K562 (cell line): ENCODE data around the gene CALD1. TPM values are rescaled to one million over a fixed set of nuclear protein-coding genes. Genes with fewer than 3 reads are reported as not detected.

Experiments used
- ATAC-seq: fragments of 200-7000 bp; cut with Tn5 transposase; 3 replicates; pipeline ENCODE4 v1.9.1; 2020; ENCODE audit warnings: moderate library complexity
- BruUV-seq: library from RNA; stranded (reverse); fragments of 400-500 nt; replicated peaks from 2 replicates; lab custom pipeline; 2021; lab: Mats Ljungman, UMichigan
- CTCF ChIA-PET: fragments of 300-600 bp; formaldehyde crosslinking; extraction: SDS; loops from one replicate; lab custom pipeline; 2021; ENCODE audit warnings: low intra/inter-chr PET ratio; lab: Yijun Ruan, JAX
- POLR2A ChIA-PET: fragments of 300-600, 350-650 bp; sonication (Branson Sonifier 250); formaldehyde crosslinking; extraction: SDS; loops from one replicate; lab custom pipeline; 2021; ENCODE audit warnings: antibody characterized with exemption, inconsistent platforms; lab: Yijun Ruan, JAX
- DNase-seq, 4 experiments: peaks; one replicate each; pipeline versions ENCODE4 v3.0.0 to v3.0.0-alpha.2; 2011 to 2018; ENCODE audit warnings: low spot score in 3 of 4, mixed read lengths in 3 of 4; ENCODE audit errors: extremely low read depth in 1 of 4
- FAIRE-seq: peaks from 2 replicates; lab custom pipeline; 2011; peaks lifted over from hg19 to GRCh38; lab: Jason Lieb, UNC
- H2AFZ ChIP-seq: 2 replicates; pipeline ENCODE4 v1.6.0; 2011; ENCODE audit warnings: low read depth, low read length, control low read depth, inconsistent platforms
- H3K27ac ChIP-seq: fragments of 200-600 bp; 3 replicates; pipeline ENCODE4 v1.8.0; 2011; ENCODE audit warnings: low read depth, mild to moderate bottlenecking, control low read depth, inconsistent platforms, low read length, moderate library complexity, mixed read lengths; ENCODE audit errors: extremely low read depth
- H3K27me3 ChIP-seq, 2 experiments: fragments of 300-600 bp in 1 of 2; 2 replicates in 1 of 2; 3 replicates in 1 of 2; pipeline versions ENCODE4 v1.6.0 to v1.8.0; 2011; ENCODE audit warnings: inconsistent platforms in 2 of 2, low read length in 2 of 2, mild to moderate bottlenecking in 1 of 2, mixed read lengths in 1 of 2, moderate library complexity in 1 of 2; ENCODE audit not compliant: control insufficient read depth in 2 of 2, insufficient read depth in 2 of 2
- H3K36me3 ChIP-seq: fragments of 300-600 bp; 3 replicates; pipeline ENCODE4 v1.8.0; 2011; ENCODE audit warnings: mild to moderate bottlenecking, low read length, inconsistent platforms; ENCODE audit not compliant: control insufficient read depth, insufficient read depth
- H3K4me1 ChIP-seq, 2 experiments: fragments of 200-600 bp in 1 of 2; replicated peaks in 1 of 2; 2 replicates in 1 of 2; 3 replicates in 1 of 2; pipeline versions ENCODE4 v1.5.1 to v1.8.0; 2011; ENCODE audit warnings: inconsistent platforms in 2 of 2, low read length in 2 of 2, mild to moderate bottlenecking in 1 of 2, mixed read lengths in 1 of 2, moderate library complexity in 1 of 2; ENCODE audit not compliant: control insufficient read depth in 2 of 2, insufficient read depth in 2 of 2
- H3K4me2 ChIP-seq: 2 replicates; pipeline ENCODE4 v1.6.1; 2011; ENCODE audit warnings: low read length, control low read depth, inconsistent platforms, mixed read lengths; ENCODE audit not compliant: insufficient read depth
- H3K4me3 ChIP-seq: fragments of 200-600 bp; sonication (generic), shearing (Covaris generic); 2 replicates; pipeline ENCODE4 v1.5.1; 2016; ENCODE audit warnings: control low read depth, inconsistent platforms
- H3K79me2 ChIP-seq: fragments of 200-600 bp; 3 replicates; pipeline ENCODE4 v1.8.0; 2011; ENCODE audit warnings: low read length, inconsistent platforms; ENCODE audit not compliant: control insufficient read depth, insufficient read depth
- H3K9ac ChIP-seq, 2 experiments: 2 replicates each; pipeline versions ENCODE4 v1.6.0 to v1.6.1; 2011; ENCODE audit warnings: low read depth in 2 of 2, low read length in 2 of 2, control low read depth in 1 of 2, inconsistent platforms in 1 of 2, mild to moderate bottlenecking in 1 of 2, mixed read lengths in 1 of 2; ENCODE audit not compliant: insufficient read depth in 1 of 2
- H3K9me1 ChIP-seq: one replicate; pipeline ENCODE4 v1.6.0; 2011; ENCODE audit warnings: inconsistent platforms, mild to moderate bottlenecking, low read length, moderate library complexity; ENCODE audit not compliant: control insufficient read depth, insufficient read depth
- H3K9me3 ChIP-seq: replicated peaks from 2 replicates; pipeline ENCODE4 v1.5.1; 2011; ENCODE audit warnings: low read depth, low read length, inconsistent platforms; ENCODE audit not compliant: control insufficient read depth, insufficient read depth
- H4K20me1 ChIP-seq: replicated peaks from 2 replicates; pipeline ENCODE4 v1.6.1; 2011; ENCODE audit warnings: low read length, inconsistent platforms, mixed read lengths; ENCODE audit not compliant: control insufficient read depth, insufficient read depth
- WGBS: fragments of 100-300 bp; shearing (Covaris generic); methylation state at CpG from one replicate; pipeline ENCODE4 v1.1.6; 2016; ENCODE audit warnings: low coverage, mixed read lengths; ENCODE audit not compliant: insufficient coverage; ENCODE audit errors: missing lambda C conversion rate; 5-methylcytosine and 5-hydroxymethylcytosine counted together
- in situ Hi-C: fragments of 300-500 bp; cut with MboI; formaldehyde crosslinking; loops from 4 replicates; pipeline ENCODE4 v1.15.0; 2018; ENCODE audit warnings: inconsistent platforms, mixed read lengths
- intact Hi-C: fragments of 100-400 bp; cut with micrococcal nuclease; formaldehyde crosslinking; loops from 2 replicates; pipeline ENCODE4 v1.14.2; 2022
- polyA plus RNA-seq, 8 experiments: library from polyadenylated mRNA; depleted of rRNA in 4 of 8; stranded (reverse) in 5 of 8; unstranded in 3 of 8; fragments of >200 nt; fragmentation: Nextera tagmentation in 2 of 8; fragmentation: Illumina TruSeq in 1 of 8; extraction: Ambion mirVana in 2 of 8; extraction: Trizol in 1 of 8; gene quantifications; 2 replicates each; pipeline versions ENCODE4 v1.2.1 to v1.2.3, GENCODE V29; 2011 to 2014; ENCODE audit warnings: inconsistent platforms in 1 of 8, missing spikeins in 1 of 8
- total RNA-seq, 7 experiments: library from RNA; depleted of rRNA in 6 of 7; stranded (reverse); fragments of >200 nt in 6 of 7; fragmentation: Illumina TruSeq in 2 of 7; extraction: Trizol in 2 of 7; gene quantifications; 2 replicates each; pipeline versions ENCODE4 v1.2.1 to v1.2.3, GENCODE V29; 2011 to 2021; ENCODE audit warnings: low replicate concordance in 1 of 7
- TF ChIP-seq, protein P1 (sequence below): fragments of 450-650 bp; formaldehyde crosslinking; conservative IDR thresholded peaks from 2 replicates; pipeline ENCODE4 v1.4.0; 2022; ENCODE audit warnings: mild to moderate bottlenecking, missing genetic modification characterization

CALD1 gene
- total and polyA plus RNA-seq, 9 of the 15 experiments (the other 6 are each of a cell fraction or from before 2014, with no cell fraction given), result 0.40 TPM; not detected in 8

- H3K27me3 ChIP-seq, result peaks cover 18 to 26% of the 10 kb centered on the region in 2 experiments; a peak in 4 of 5 replicates
- no peak overlapping the region for H3K4me2 ChIP-seq
- 1% methylated on average over 8 of the region's 9 CpGs for WGBS
- H2AFZ ChIP-seq, result no peak overlapping the region
- BruUV-seq, result no TSS peak
- ATAC-seq (no peak), DNase-seq (no peak)
- no peaks in the 10 kb centered on the region for H3K36me3 ChIP-seq
- H4K20me1 ChIP-seq, result no peaks in the 10 kb centered on the region
- no peaks in the 10 kb centered on the region for H3K9me3 ChIP-seq
- H3K27ac ChIP-seq, result no peak overlapping the region
- no peak overlapping the region for H3K9ac ChIP-seq
- POLR2A ChIA-PET, result interaction anchor here (0.9 kb wide), 1 partner anchor 9 kb away, joined by 3 read pairs; no protein-coding TSS in a partner anchor
- in situ Hi-C loops, result loop anchor here (10.0 kb wide), 1 partner anchor 498 kb away; no protein-coding TSS in a partner anchor
- H3K79me2 ChIP-seq, result no peaks in the 10 kb centered on the region
- H3K9me1 ChIP-seq, result no peaks in the 10 kb centered on the region
- TF ChIP-seq, protein P1, sequence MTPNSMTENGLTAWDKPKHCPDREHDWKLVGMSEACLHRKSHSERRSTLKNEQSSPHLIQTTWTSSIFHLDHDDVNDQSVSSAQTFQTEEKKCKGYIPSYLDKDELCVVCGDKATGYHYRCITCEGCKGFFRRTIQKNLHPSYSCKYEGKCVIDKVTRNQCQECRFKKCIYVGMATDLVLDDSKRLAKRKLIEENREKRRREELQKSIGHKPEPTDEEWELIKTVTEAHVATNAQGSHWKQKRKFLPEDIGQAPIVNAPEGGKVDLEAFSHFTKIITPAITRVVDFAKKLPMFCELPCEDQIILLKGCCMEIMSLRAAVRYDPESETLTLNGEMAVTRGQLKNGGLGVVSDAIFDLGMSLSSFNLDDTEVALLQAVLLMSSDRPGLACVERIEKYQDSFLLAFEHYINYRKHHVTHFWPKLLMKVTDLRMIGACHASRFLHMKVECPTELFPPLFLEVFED, result no peak
- TF ChIP-seq, all 486 proteins: peak for 0
- Histone ChIP-seq H3K4me1 (no peaks in the 10 kb centered on the region; a peak in 1 of 5 replicates), H3K4me3 (no peak overlapping the region)
- CTCF ChIA-PET, result interaction anchor here (1.4 to 2.3 kb wide), 2 partner anchors 255 to 310 kb away, joined by 10 to 14 read pairs; no protein-coding TSS in a partner anchor
- intact Hi-C loops, result loop anchor here (1.0 to 10.0 kb wide), 4 partner anchors 66 to 428 kb away; no protein-coding TSS in a partner anchor
- no peak for FAIRE-seq
These were observed 163.4 kb downstream of the CALD1 start for GRCh38 chr7:134942690-134943466.
